B cell (primary cell): ENCODE data around the gene DDOST. TPM values are rescaled to one million over a fixed set of nuclear protein-coding genes. Genes with fewer than 3 reads are reported as not detected.
A peak's percentile ranks its signal among the peaks of the same experiment; 100 is the strongest.

ENCODE experiments used
- ATAC-seq: fragments of 200-7000 bp; cut with Tn5 transposase; one replicate; pipeline ENCODE4 v1.10.0; 2021; ENCODE audit warnings: low read depth, mild to moderate bottlenecking, moderate number of reproducible peaks, moderate library complexity
- CTCF ChIA-PET: fragments of 350-600 bp; sonication (Branson Sonifier 250); formaldehyde crosslinking; loops from one replicate; lab custom pipeline; 2021; ENCODE audit warnings: antibody characterized with exemption, inconsistent platforms; lab: Charles Lee
- POLR2A ChIA-PET: fragments of 350-600 bp; sonication (Branson Sonifier 250); formaldehyde crosslinking; loops from one replicate; lab custom pipeline; 2021; ENCODE audit warnings: antibody characterized with exemption; lab: Charles Lee
- DNase-seq: peaks from one replicate; pipeline ENCODE4 v3.0.0; 2013
- H2AFZ ChIP-seq: 2 replicates; pipeline ENCODE4 v1.6.1; 2012; ENCODE audit warnings: mild to moderate bottlenecking, low read depth, low read length; ENCODE audit not compliant: insufficient read depth, poor library complexity, severe bottlenecking
- H3K27ac ChIP-seq, 2 donors: 1 replicate in 1 of 2; 2 replicates in 1 of 2; pipeline ENCODE4 v1.5.1; 2012 to 2013; ENCODE audit warnings: low read length in 2 of 2, mild to moderate bottlenecking in 2 of 2, moderate library complexity in 1 of 2
- H3K27me3 ChIP-seq, 4 experiments: fragments of 200-600 bp in 1 of 4; sonication (generic) in 1 of 4; replicated peaks in 1 of 4; 1 replicate in 2 of 4; 2 replicates in 2 of 4; pipeline versions ENCODE4 v1.6.1 to v1.7.0; 2013 to 2016; ENCODE audit warnings: low read length in 3 of 4, mild to moderate bottlenecking in 2 of 4, mixed read lengths in 1 of 4, moderate library complexity in 1 of 4; ENCODE audit not compliant: insufficient read depth in 4 of 4, control insufficient read depth in 3 of 4; ENCODE audit errors: control extremely low read depth in 1 of 4
- H3K36me3 ChIP-seq, 2 experiments: replicated peaks in 1 of 2; 1 replicate in 1 of 2; 2 replicates in 1 of 2; pipeline versions ENCODE4 v1.6.1 to v1.7.1; 2013; ENCODE audit warnings: low read length in 1 of 2; ENCODE audit not compliant: insufficient read depth in 2 of 2, control insufficient read depth in 1 of 2; ENCODE audit errors: control extremely low read depth in 1 of 2, extremely low read depth in 1 of 2
- H3K4me1 ChIP-seq, 2 donors: fragments of 200-600 bp in 1 of 2; sonication (generic) in 1 of 2; 1 replicate in 1 of 2; 2 replicates in 1 of 2; pipeline versions ENCODE4 v1.5.1 to v1.6.1; 2013 to 2017; ENCODE audit warnings: low read length in 2 of 2; ENCODE audit not compliant: control insufficient read depth in 2 of 2, insufficient read depth in 2 of 2
- H3K4me2 ChIP-seq: replicated peaks from 2 replicates; pipeline ENCODE3; 2012; ENCODE audit warnings: mild to moderate bottlenecking, low read depth, low read length; ENCODE audit not compliant: poor library complexity, severe bottlenecking
- H3K4me3 ChIP-seq, 5 experiments: fragments of 200-600 bp in 1 of 5; sonication (generic) in 1 of 5; 1 replicate in 3 of 5; 2 replicates in 2 of 5; pipeline versions ENCODE4 v1.5.1 to v1.7.0; 2011 to 2016; ENCODE audit warnings: low read length in 4 of 5, mild to moderate bottlenecking in 4 of 5, low read depth in 2 of 5, control low read depth in 1 of 5, moderate library complexity in 1 of 5; ENCODE audit not compliant: insufficient read depth in 1 of 5; ENCODE audit errors: control extremely low read depth in 1 of 5, extremely low read depth in 1 of 5
- H3K79me2 ChIP-seq: fragments of 200-600 bp; sonication (generic); one replicate; pipeline ENCODE4 v1.6.0; 2016; ENCODE audit warnings: low read length; ENCODE audit not compliant: control insufficient read depth, insufficient read depth
- H3K9ac ChIP-seq: fragments of 200-600 bp; sonication (generic); 2 replicates; pipeline ENCODE4 v1.6.1; 2017; ENCODE audit warnings: mild to moderate bottlenecking, low read length, moderate library complexity
- H3K9me3 ChIP-seq, 3 donors: one replicate each; pipeline versions ENCODE4 v1.6.1 to v1.7.1; 2013; ENCODE audit warnings: low read length in 2 of 3; ENCODE audit not compliant: control insufficient read depth in 2 of 3, insufficient read depth in 1 of 3; ENCODE audit errors: control extremely low read depth in 1 of 3
- H4K20me1 ChIP-seq: 2 replicates; pipeline ENCODE4 v1.6.0; 2012; ENCODE audit warnings: mild to moderate bottlenecking, low read length; ENCODE audit not compliant: insufficient read depth, control insufficient read depth, poor library complexity, severe bottlenecking
- H3K27ac Mint-ChIP-seq: one replicate; pipeline ENCODE4 v1.8.0; 2021; ENCODE audit warnings: mixed read lengths
- H3K27me3 Mint-ChIP-seq: one replicate; pipeline ENCODE4 v1.8.0; 2021; ENCODE audit warnings: mixed read lengths
- H3K4me1 Mint-ChIP-seq: one replicate; pipeline ENCODE4 v1.8.0; 2021; ENCODE audit warnings: mixed read lengths
- H3K4me3 Mint-ChIP-seq: one replicate; pipeline ENCODE4 v1.8.0; 2021; ENCODE audit warnings: mixed read lengths
- H3K9me3 Mint-ChIP-seq: one replicate; pipeline ENCODE4 v1.8.0; 2022; ENCODE audit warnings: mixed read lengths; ENCODE audit not compliant: insufficient read depth
- EZH2 ChIP-seq: IDR thresholded peaks from 2 replicates; pipeline ENCODE4 v1.6.1; 2012; ENCODE audit warnings: borderline replicate concordance, low read depth, mild to moderate bottlenecking, moderate library complexity, low read length; ENCODE audit not compliant: insufficient read depth, poor library complexity, severe bottlenecking
- WGBS: methylation state at CpG from one replicate; pipeline ENCODE4 v1.1.5; 2013; ENCODE audit warnings: missing lambda C conversion rate; ENCODE audit not compliant: insufficient coverage; 5-methylcytosine and 5-hydroxymethylcytosine counted together
- intact Hi-C: fragments of 100-400 bp; cut with micrococcal nuclease; formaldehyde crosslinking; loops from one replicate; pipeline ENCODE4 v1.10.0; 2022
- polyA plus RNA-seq: library from polyadenylated mRNA; depleted of rRNA; stranded (reverse); fragments of >200 nt; gene quantifications from 2 replicates; pipeline ENCODE4 v1.2.3, GENCODE V29; 2012
- total RNA-seq, 2 donors: library from RNA; stranded (reverse); fragments of 120-200 nt in 1 of 2; gene quantifications; 1 replicate in 1 of 2; 2 replicates in 1 of 2; pipeline versions ENCODE4 v1.2.3 to v1.2.4, GENCODE V29; 2013 to 2022
- TF ChIP-seq, protein P1 (sequence below): fragments of 200-600 bp; IDR thresholded peaks from one replicate; pipeline ENCODE4 v1.8.0; 2022; ENCODE audit warnings: antibody characterized with exemption, mild to moderate bottlenecking

Gene DDOST
- total and polyA plus RNA-seq, 2 donors (not counting 1 experiment from before 2014, with no cell fraction given), result 73.5 to 99.2 TPM

DNA sequence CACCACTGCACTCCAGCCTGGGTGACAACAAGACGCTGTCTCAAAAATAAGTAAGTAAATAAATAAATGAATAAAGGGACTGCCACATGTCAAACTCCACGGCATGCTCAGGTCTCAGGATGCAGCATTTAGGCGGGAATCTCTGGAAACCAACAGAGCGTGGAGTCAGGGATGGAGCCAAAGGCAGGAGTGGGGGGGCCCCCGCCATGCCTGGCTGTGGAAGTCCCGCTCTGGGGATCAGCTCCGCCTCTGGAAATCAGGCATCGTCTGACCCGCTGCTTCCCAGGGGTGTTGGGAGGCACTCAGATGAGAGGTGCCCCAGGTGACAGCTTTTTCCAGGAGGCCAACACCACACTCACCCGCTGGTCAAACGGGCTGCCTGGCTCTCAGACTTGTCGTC, 36.4 kb upstream of the DDOST start:
- Mint-ChIP-seq H3K4me1 (peaks cover 4% of the 10 kb centered on the region), H3K9me3 (no peaks in the 10 kb centered on the region), H3K27ac (no peak overlapping the region), H3K27me3 (no peaks in the 10 kb centered on the region), H3K4me3 (no peak overlapping the region)
- DNase-seq (no peak), ATAC-seq (no peak)
- no peak overlapping the region for H3K4me3 ChIP-seq
- H3K36me3 ChIP-seq, result no peaks in the 10 kb centered on the region
- H3K27ac ChIP-seq, result no peak overlapping the region
- intact Hi-C loops, result loop anchor here (2.0 kb wide), 1 partner anchor 37 kb away; the partner anchor contains the start of gene DDOST
- TF ChIP-seq EZH2, result no peak
- 94% methylated on average over 12 of the region's 12 CpGs for WGBS
- no peaks in the 10 kb centered on the region for H3K27me3 ChIP-seq
- no peak overlapping the region for H3K4me2 ChIP-seq
- no peaks in the 10 kb centered on the region for H4K20me1 ChIP-seq
- H2AFZ ChIP-seq, result no peak overlapping the region
- H3K79me2 ChIP-seq, result no peaks in the 10 kb centered on the region
- H3K9ac ChIP-seq, result no peak overlapping the region
- ChIA-PET POLR2A (no interaction called here), CTCF (interaction anchor here (1.1 to 7.6 kb wide), 9 partner anchors 9 to 554 kb away, joined by 3 to 130 read pairs (median 4); partner anchors contain the start of gene KIF17)
- no peaks in the 10 kb centered on the region for H3K9me3 ChIP-seq
- H3K4me1 ChIP-seq, result peaks cover 0 to 8% of the 10 kb centered on the region in 2 donors

DNA sequence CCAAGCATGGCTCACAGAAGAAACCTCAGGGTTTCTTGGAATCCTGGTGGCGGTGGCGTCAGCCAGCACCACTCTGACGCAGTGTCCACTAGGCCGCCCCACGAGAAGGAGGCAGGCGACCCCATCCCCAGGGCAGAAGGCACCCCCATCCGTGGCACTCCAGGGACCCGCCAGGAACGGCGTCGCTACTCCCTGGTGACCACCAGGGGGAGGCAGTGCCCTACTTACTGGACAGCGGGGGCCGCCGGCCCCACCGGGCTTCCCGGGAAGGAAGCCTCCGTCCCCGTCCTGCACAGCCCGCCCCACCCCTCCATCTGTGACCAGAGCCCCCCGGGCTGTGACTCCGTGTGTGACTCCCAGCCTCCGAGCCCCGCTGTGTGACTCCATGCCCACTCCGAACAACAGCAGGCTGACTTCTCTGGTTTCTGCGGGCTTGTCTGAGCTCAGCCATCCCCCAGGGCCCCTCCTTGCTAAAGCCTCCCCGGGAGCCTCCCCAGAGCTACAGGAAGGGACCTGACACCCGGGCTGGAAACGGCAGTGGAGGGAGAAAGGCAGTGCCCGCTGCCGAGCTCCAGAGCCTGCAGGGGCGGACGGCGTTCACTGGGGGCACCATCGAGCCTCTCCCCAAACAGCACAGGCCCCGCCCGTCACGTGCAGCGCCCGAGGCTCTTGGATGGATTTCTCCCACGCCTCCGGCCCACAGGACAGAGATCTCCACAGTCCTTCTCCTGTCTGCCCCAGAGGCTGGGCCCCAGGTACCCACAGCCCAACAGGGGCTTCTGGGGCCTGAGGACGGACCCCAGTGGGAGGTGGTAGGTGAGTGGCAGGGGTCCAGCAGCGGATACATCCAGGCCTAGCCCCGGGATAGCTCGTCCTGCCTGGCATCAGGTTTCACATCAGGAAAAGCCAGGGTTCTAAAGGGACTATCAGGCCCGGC, 35.5 kb upstream of the DDOST start:
- no peak overlapping the region for H3K27ac ChIP-seq
- no peaks in the 10 kb centered on the region for H3K36me3 ChIP-seq
- H4K20me1 ChIP-seq, result no peaks in the 10 kb centered on the region
- H3K9me3 ChIP-seq, result no peaks in the 10 kb centered on the region
- peak overlapping the region; percentile 75 for H3K9ac ChIP-seq
- peak; percentile 94 for ATAC-seq
- WGBS, result 6% methylated on average over 44 of the region's 46 CpGs
- no peak overlapping the region for H3K27ac Mint-ChIP-seq
- intact Hi-C loops, result loop anchor here (1.0 to 2.0 kb wide), 3 partner anchors 36 to 90 kb away; partner anchors contain the start of gene DDOST
- peak; percentile 83 for DNase-seq
- H3K4me1 Mint-ChIP-seq, result peaks cover 4% of the 10 kb centered on the region
- no peaks in the 10 kb centered on the region for H3K27me3 ChIP-seq
- H3K4me3 Mint-ChIP-seq, result peak overlapping the region; percentile 91
- H3K79me2 ChIP-seq, result no peaks in the 10 kb centered on the region
- peak overlapping the region; percentile 99 for H3K4me2 ChIP-seq
- CTCF ChIA-PET, result interaction anchor here (0.6 to 7.6 kb wide), 28 partner anchors 8 to 555 kb away, joined by 3 to 130 read pairs (median 4); partner anchors contain the start of genes HP1BP3, KIF17, PINK1 and SH2D5
- peak overlapping the region; percentile 42 to 82 (median 79) for H3K4me3 ChIP-seq
- no peak for TF ChIP-seq EZH2
- TF ChIP-seq, protein P1, sequence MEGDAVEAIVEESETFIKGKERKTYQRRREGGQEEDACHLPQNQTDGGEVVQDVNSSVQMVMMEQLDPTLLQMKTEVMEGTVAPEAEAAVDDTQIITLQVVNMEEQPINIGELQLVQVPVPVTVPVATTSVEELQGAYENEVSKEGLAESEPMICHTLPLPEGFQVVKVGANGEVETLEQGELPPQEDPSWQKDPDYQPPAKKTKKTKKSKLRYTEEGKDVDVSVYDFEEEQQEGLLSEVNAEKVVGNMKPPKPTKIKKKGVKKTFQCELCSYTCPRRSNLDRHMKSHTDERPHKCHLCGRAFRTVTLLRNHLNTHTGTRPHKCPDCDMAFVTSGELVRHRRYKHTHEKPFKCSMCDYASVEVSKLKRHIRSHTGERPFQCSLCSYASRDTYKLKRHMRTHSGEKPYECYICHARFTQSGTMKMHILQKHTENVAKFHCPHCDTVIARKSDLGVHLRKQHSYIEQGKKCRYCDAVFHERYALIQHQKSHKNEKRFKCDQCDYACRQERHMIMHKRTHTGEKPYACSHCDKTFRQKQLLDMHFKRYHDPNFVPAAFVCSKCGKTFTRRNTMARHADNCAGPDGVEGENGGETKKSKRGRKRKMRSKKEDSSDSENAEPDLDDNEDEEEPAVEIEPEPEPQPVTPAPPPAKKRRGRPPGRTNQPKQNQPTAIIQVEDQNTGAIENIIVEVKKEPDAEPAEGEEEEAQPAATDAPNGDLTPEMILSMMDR, result peak; percentile 98
- H3K9me3 Mint-ChIP-seq, result no peaks in the 10 kb centered on the region
- H2AFZ ChIP-seq, result peak overlapping the region; percentile 98
- peaks cover 0 to 8% of the 10 kb centered on the region in 2 donors for H3K4me1 ChIP-seq
- POLR2A ChIA-PET, result interaction anchor here (0.5 kb wide), 1 partner anchor 35 kb away, joined by 7 read pairs; no protein-coding TSS in a partner anchor
- no peaks in the 10 kb centered on the region for H3K27me3 Mint-ChIP-seq
